DOHH2 (cell line): ENCODE results near the gene MAPRE3.

Source experiments
- H3F3A ChIP-seq: fragments of 200-600 bp; sonication (generic), shearing (Covaris generic); 2 replicates; pipeline ENCODE4 v1.6.0; 2016; ENCODE audit warnings: antibody characterized with exemption, mild to moderate bottlenecking; ENCODE audit not compliant: control insufficient read depth, insufficient read depth
- H3K27ac ChIP-seq: fragments of 200-600 bp; sonication (generic); 2 replicates; pipeline ENCODE4 v1.5.1; 2014; ENCODE audit warnings: low read depth, mild to moderate bottlenecking, low read length, moderate library complexity
- H3K27me3 ChIP-seq: fragments of 200-600 bp; sonication (generic); 2 replicates; pipeline ENCODE4 v1.6.1; 2014; ENCODE audit warnings: mild to moderate bottlenecking, low read length, mixed read lengths; ENCODE audit not compliant: control insufficient read depth
- H3K36me3 ChIP-seq: fragments of 200-600 bp; sonication (generic); 2 replicates; pipeline ENCODE4 v1.6.1; 2014; ENCODE audit warnings: mild to moderate bottlenecking, low read length, moderate library complexity, mixed read lengths; ENCODE audit not compliant: control insufficient read depth
- H3K4me1 ChIP-seq: fragments of 200-600 bp; sonication (generic); 2 replicates; pipeline ENCODE4 v1.6.1; 2014; ENCODE audit warnings: mild to moderate bottlenecking, low read length, mixed read lengths; ENCODE audit not compliant: control insufficient read depth
- H3K4me2 ChIP-seq: fragments of 200-600 bp; sonication (generic); 2 replicates; pipeline ENCODE4 v1.6.0; 2014; ENCODE audit warnings: mild to moderate bottlenecking, low read length, moderate library complexity
- H3K4me3 ChIP-seq: fragments of 200-600 bp; sonication (generic); 2 replicates; pipeline ENCODE4 v1.5.1; 2014; ENCODE audit warnings: mild to moderate bottlenecking, low read length, mixed read lengths
- H3K79me2 ChIP-seq: fragments of 200-600 bp; sonication (generic); 2 replicates; pipeline ENCODE4 v1.6.1; 2014; ENCODE audit warnings: mild to moderate bottlenecking, low read length, mixed read lengths; ENCODE audit not compliant: control insufficient read depth
- H3K9me2 ChIP-seq: fragments of 200-600 bp; sonication (generic); replicated peaks from 2 replicates; pipeline ENCODE4 v1.6.1; 2014; ENCODE audit warnings: mild to moderate bottlenecking, low read length, mixed read lengths; ENCODE audit not compliant: control insufficient read depth
- H3K9me3 ChIP-seq: fragments of 200-600 bp; sonication (generic); 2 replicates; pipeline ENCODE4 v1.6.1; 2014; ENCODE audit warnings: antibody characterized with exemption, low read length, mixed read lengths; ENCODE audit not compliant: control insufficient read depth, insufficient read depth
- H4K20me1 ChIP-seq: fragments of 200-600 bp; sonication (generic); 2 replicates; pipeline ENCODE4 v1.6.0; 2014; ENCODE audit warnings: low read depth, mild to moderate bottlenecking, antibody characterized with exemption, low read length, moderate library complexity; ENCODE audit not compliant: control insufficient read depth, insufficient read depth
- CTCF ChIP-seq: fragments of 200-600 bp; sonication (generic); IDR thresholded peaks from one replicate; pipeline ENCODE4 v1.5.1; 2014; ENCODE audit warnings: antibody characterized with exemption, mild to moderate bottlenecking, low read depth, low read length; ENCODE audit not compliant: poor library complexity, severe bottlenecking
- EZH2phosphoT487 ChIP-seq: fragments of 200-600 bp; sonication (generic); IDR thresholded peaks from 2 replicates; pipeline ENCODE4 v1.6.1; 2017; ENCODE audit warnings: borderline replicate concordance, mild to moderate bottlenecking, antibody characterized with exemption, low read length, moderate library complexity, mixed read lengths

MAPRE3 gene

GRCh38 chr2:26957041-26957440 is 13.4 kb upstream of the MAPRE3 start:
- no peak overlapping the region for H3K27ac ChIP-seq
- no peaks in the 10 kb centered on the region for H3K9me2 ChIP-seq
- H4K20me1 ChIP-seq, result no peaks in the 10 kb centered on the region
- peaks cover 8% of the 10 kb centered on the region; the same call in 1 of the 2 replicates for H3K4me1 ChIP-seq
- H3K36me3 ChIP-seq, result no peaks in the 10 kb centered on the region
- H3K4me3 ChIP-seq, result no peak overlapping the region
- peaks cover 13% of the 10 kb centered on the region for H3K27me3 ChIP-seq
- H3K9me3 ChIP-seq, result no peaks in the 10 kb centered on the region
- H3K4me2 ChIP-seq, result no peak overlapping the region
- H3K79me2 ChIP-seq, result no peaks in the 10 kb centered on the region
- TF ChIP-seq CTCF (no peak), EZH2phosphoT487 (no peak)
- H3F3A ChIP-seq, result no peaks in the 10 kb centered on the region

GRCh38 chr2:26957534-26957933 is 12.9 kb upstream of the MAPRE3 start:
- Histone ChIP-seq H3K36me3 (no peaks in the 10 kb centered on the region), H3K4me2 (no peak overlapping the region), H3K27me3 (peaks cover 8% of the 10 kb centered on the region), H4K20me1 (no peaks in the 10 kb centered on the region), H3K9me2 (no peaks in the 10 kb centered on the region), H3K4me3 (no peak overlapping the region), H3F3A (no peaks in the 10 kb centered on the region), H3K79me2 (no peaks in the 10 kb centered on the region), H3K9me3 (no peaks in the 10 kb centered on the region), H3K27ac (no peak overlapping the region), H3K4me1 (peaks cover 8% of the 10 kb centered on the region; the same call in 1 of the 2 replicates)
- TF ChIP-seq EZH2phosphoT487, result no peak
- TF ChIP-seq CTCF, result no peak

- Histone ChIP-seq H3K27me3 (peaks cover 7% of the 10 kb centered on the region), H3K4me2 (no peak overlapping the region), H3K4me1 (peaks cover 8% of the 10 kb centered on the region; the same call in 1 of the 2 replicates), H3K79me2 (no peaks in the 10 kb centered on the region), H3K27ac (no peak overlapping the region), H3F3A (no peaks in the 10 kb centered on the region), H4K20me1 (no peaks in the 10 kb centered on the region), H3K9me3 (no peaks in the 10 kb centered on the region), H3K9me2 (no peaks in the 10 kb centered on the region), H3K4me3 (no peak overlapping the region), H3K36me3 (no peaks in the 10 kb centered on the region)
- no peak for TF ChIP-seq CTCF
- TF ChIP-seq EZH2phosphoT487, result no peak
Observed at GRCh38 chr2:26959331-26959730, 11.1 kb upstream of the MAPRE3 start.
